Heart left ventricle (tissue), 13 donors: ENCODE measurements around the gene FGFR4.

Experiments used
- CTCF ChIP-seq, 12 donors: fragments of 200-600 bp; sonication (generic) in 4 of 12; IDR thresholded peaks; one replicate each; pipeline versions ENCODE4 v1.5.0 to v1.8.0; 2018 to 2022; ENCODE audit warnings: antibody characterized with exemption in 12 of 12, mild to moderate bottlenecking in 5 of 12
- POLR2A ChIP-seq, 2 donors: fragments of 450-650 bp; IDR thresholded peaks; one replicate each; pipeline ENCODE4 v1.6.1; 2017; ENCODE audit warnings: antibody characterized with exemption in 2 of 2, mild to moderate bottlenecking in 2 of 2, moderate library complexity in 2 of 2
- donor health status: ischemic (EF 13 %, LVEDD 7.1; RV severe dilation, severe dysfunction).
- donor health status: DM: no; HTN: yes; CAD: no.
- donor health status: DM: no; HTN: no; CAD: no.
- donor health status: ischemic (EF 25% LVEDD 6.9; RV normal size, moderate dysfunction).
- donor health status: ischemic (EF 25% LVEDD 5.7; RV mildly dilated, moderate dysfunction).
- donor health status: ischemic (EF 35%, LVEDD 5.7; RV mildly dilated, moderate dysfunction).
- donor health status: nonischemic (EF 11% LVEDD 7.7; RV severe dilation, severe dysfunction).
- donor health status: DM: yes; HTN: yes; CAD: no.
- donor health status: PGD.
- donor health status: ischemic (EF 29% LVEDD 5.4; RV normal size, mild dysfunction).
- donor health status: nonischemic (EF 23%, LVEDD 6.1; RV moderate dilation, normal function).

- no peak for TF ChIP-seq CTCF (IDR thresholded peaks at IDR 0.05)
- no peak for TF ChIP-seq POLR2A (IDR thresholded peaks at IDR 0.05)
These were observed 596 bp upstream of the FGFR4 start for GRCh38 chr5:177085985-177086653.
